ENCODE measurements around the gene SLC2A4RG. TPM values are rescaled to one million over a fixed set of nuclear protein-coding genes. Genes with fewer than 3 reads are reported as not detected.
A peak's percentile ranks its signal among the peaks of the same experiment; 100 is the strongest.

SLC2A4RG gene
- total RNA-seq, 2 donors from 2014 or later, result 43.5 to 47.0 TPM

DNA sequence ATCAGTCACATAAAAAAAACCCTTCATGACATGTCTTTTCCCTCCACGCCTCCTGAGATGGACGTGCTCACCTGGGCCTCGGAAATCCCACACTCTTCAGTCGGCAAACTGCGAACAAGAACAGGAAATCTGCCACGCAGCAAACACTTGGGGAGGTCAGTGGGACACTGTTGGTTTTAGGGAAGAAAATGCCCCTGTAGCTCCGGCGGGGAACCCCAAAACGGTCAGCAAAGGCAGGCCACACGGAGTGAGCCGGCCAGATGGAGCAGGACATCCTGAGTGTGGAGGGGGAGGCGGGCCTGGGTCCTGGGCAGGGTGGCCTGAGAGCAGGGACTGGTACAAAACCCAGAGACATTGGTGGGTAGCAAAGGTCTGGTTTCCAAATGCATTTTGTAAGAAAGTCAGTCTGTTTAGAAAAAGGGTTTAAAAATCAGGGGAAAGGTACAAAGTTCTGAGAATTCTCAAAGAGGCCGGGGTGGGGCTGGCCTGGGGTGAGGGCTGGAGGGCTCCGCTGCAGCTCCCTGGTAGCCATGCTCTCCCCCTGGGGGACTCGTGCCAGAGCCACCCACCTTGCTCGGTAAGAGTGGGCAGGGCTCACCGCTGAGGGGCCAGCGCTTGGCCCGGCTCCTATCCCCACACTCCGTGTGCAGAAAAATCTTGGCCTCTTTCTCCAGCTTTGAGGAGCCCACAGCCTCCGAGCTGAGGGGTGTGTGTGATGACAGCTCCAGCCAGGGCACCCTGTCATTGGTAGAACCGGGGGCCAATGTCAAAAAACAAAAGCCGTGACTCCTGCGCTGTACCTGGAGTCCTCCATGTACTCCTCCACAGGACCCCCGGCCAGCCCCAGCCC is 5.2 kb downstream of the SLC2A4RG start:
- no peaks in the 10 kb centered on the region for H3K9me3 Mint-ChIP-seq
- H3K4me1 Mint-ChIP-seq (ENCODE audit: low read depth), result no peaks in the 10 kb centered on the region
- no peak overlapping the region for H3K27ac Mint-ChIP-seq
- H3K4me3 Mint-ChIP-seq, result no peak overlapping the region
- H3K27me3 Mint-ChIP-seq (ENCODE audit: low read depth), result no peaks in the 10 kb centered on the region
- no peaks in the 10 kb centered on the region for H3K36me3 Mint-ChIP-seq (ENCODE audit: insufficient read depth in 2 of 2)
- DNase-seq (no peak), ATAC-seq (replicated peaks in 1 of 2) (no peak)

- Mint-ChIP-seq H3K9me3 (no peaks in the 10 kb centered on the region), H3K4me3 (no peak overlapping the region), H3K36me3 (ENCODE audit: insufficient read depth in 2 of 2) (no peaks in the 10 kb centered on the region), H3K27me3 (ENCODE audit: low read depth) (no peaks in the 10 kb centered on the region), H3K4me1 (ENCODE audit: low read depth) (no peaks in the 10 kb centered on the region), H3K27ac (no peak overlapping the region)
- DNase-seq, result no peak
- no peak for ATAC-seq (replicated peaks in 1 of 2)
These were observed 5.8 kb downstream of the SLC2A4RG start for GRCh38 chr20:63745424-63745805.

DNA sequence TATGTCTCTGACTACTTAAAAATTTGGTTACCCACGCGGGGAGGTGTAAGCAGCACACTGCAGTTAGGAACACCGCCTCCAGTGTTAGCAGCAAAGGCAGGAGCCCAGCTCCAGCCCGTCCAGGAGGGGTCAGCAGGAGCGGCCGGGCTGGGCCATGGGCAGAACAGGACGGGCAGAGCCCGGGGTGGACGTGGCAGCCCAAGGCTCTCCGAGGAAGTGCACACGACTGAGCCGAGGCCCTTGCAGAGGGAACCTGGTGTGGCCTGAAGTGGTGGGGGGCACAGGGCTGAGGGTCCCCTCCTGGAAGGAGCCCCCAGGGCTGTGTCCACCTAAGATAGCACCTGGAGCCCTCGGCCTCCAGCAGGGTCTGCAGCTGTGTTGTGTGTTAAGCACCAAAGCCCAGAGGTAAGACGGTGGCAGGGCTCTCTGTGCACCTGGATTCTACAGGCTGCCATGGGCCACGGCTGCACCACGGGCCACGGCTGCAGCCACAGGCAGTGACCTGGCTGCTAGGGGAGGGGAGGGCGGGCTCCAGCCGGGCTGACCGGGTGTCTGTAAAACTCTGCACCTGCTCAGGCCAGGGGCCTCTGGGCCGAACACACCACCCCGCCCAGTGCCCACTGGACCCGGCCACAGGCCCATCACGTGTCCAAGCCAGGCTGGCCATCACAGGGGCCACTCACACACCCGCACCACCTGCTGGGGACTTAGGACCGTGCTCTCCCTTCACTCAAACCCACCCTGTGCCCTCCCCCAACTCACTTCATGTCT is 6.6 kb downstream of the SLC2A4RG start:
- Mint-ChIP-seq H3K4me1 (ENCODE audit: low read depth) (peaks cover 7% of the 10 kb centered on the region), H3K27me3 (ENCODE audit: low read depth) (no peaks in the 10 kb centered on the region), H3K27ac (no peak overlapping the region), H3K36me3 (ENCODE audit: insufficient read depth in 2 of 2) (no peaks in the 10 kb centered on the region), H3K4me3 (no peak overlapping the region), H3K9me3 (no peaks in the 10 kb centered on the region)
- ATAC-seq (replicated peaks in 1 of 2) (no peak), DNase-seq (no peak)

GRCh38 chr20:63746751-63747315 is 7.3 kb downstream of the SLC2A4RG start:
- H3K36me3 Mint-ChIP-seq (ENCODE audit: insufficient read depth in 2 of 2), result no peaks in the 10 kb centered on the region
- DNase-seq (no peak), ATAC-seq (replicated peaks in 1 of 2) (no peak)
- H3K4me1 Mint-ChIP-seq (ENCODE audit: low read depth), result peaks cover 10% of the 10 kb centered on the region
- no peaks in the 10 kb centered on the region for H3K9me3 Mint-ChIP-seq
- no peak overlapping the region for H3K27ac Mint-ChIP-seq
- H3K27me3 Mint-ChIP-seq (ENCODE audit: low read depth), result no peaks in the 10 kb centered on the region
- no peak overlapping the region for H3K4me3 Mint-ChIP-seq

- Mint-ChIP-seq H3K36me3 (ENCODE audit: insufficient read depth in 2 of 2) (no peaks in the 10 kb centered on the region), H3K27me3 (ENCODE audit: low read depth) (no peaks in the 10 kb centered on the region), H3K4me3 (no peak overlapping the region), H3K9me3 (no peaks in the 10 kb centered on the region), H3K4me1 (ENCODE audit: low read depth) (peaks cover 10% of the 10 kb centered on the region), H3K27ac (no peak overlapping the region)
- ATAC-seq (replicated peaks in 1 of 2), result no peak
- no peak for DNase-seq
These were observed 8.1 kb downstream of the SLC2A4RG start for GRCh38 chr20:63747622-63748069.

- H3K4me3 Mint-ChIP-seq, result no peak overlapping the region
- H3K27ac Mint-ChIP-seq, result no peak overlapping the region
- peaks cover 10% of the 10 kb centered on the region for H3K4me1 Mint-ChIP-seq (ENCODE audit: low read depth)
- DNase-seq, result no peak
- H3K27me3 Mint-ChIP-seq (ENCODE audit: low read depth), result no peaks in the 10 kb centered on the region
- no peaks in the 10 kb centered on the region for H3K36me3 Mint-ChIP-seq (ENCODE audit: insufficient read depth in 2 of 2)
- no peaks in the 10 kb centered on the region for H3K9me3 Mint-ChIP-seq
- ATAC-seq (replicated peaks in 1 of 2), result no peak
These were observed 8.7 kb downstream of the SLC2A4RG start for GRCh38 chr20:63748070-63748933.

DNA sequence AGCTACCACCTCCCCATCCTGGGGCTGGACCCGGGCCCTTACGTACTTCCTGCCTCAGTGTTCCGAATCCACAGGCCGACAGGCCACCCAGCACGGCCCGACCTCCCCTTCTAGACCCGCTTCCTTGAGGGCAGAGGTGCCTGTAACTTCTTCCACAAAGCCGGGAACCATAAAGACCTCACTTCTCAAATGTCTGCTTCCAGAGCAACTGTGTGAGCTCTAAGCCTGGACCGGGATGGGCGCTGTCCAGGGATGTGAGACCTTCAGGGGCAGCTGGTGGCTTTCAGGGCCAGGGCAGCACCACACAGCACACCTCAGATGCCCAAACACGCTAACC is 9.3 kb downstream of the SLC2A4RG start:
- no peak overlapping the region for H3K4me3 Mint-ChIP-seq
- DNase-seq (no peak), ATAC-seq (replicated peaks in 1 of 2) (no peak)
- no peaks in the 10 kb centered on the region for H3K9me3 Mint-ChIP-seq
- no peaks in the 10 kb centered on the region for H3K36me3 Mint-ChIP-seq (ENCODE audit: insufficient read depth in 2 of 2)
- H3K27ac Mint-ChIP-seq, result no peak overlapping the region
- H3K27me3 Mint-ChIP-seq (ENCODE audit: low read depth), result no peaks in the 10 kb centered on the region
- H3K4me1 Mint-ChIP-seq (ENCODE audit: low read depth), result peaks cover 10% of the 10 kb centered on the region

GRCh38 chr20:63749597-63750508 is 10.3 kb downstream of the SLC2A4RG start:
- H3K4me3 Mint-ChIP-seq, result peak overlapping the region in 1 of 2 donors; percentile 29

GRCh38 chr20:63750807-63751470 is 11.4 kb downstream of the SLC2A4RG start:
- Mint-ChIP-seq H3K4me3 (peak overlapping the region; percentile 71 to 72), H3K4me1 (ENCODE audit: low read depth) (peaks cover 10% of the 10 kb centered on the region), H3K9me3 (no peaks in the 10 kb centered on the region), H3K27me3 (ENCODE audit: low read depth) (no peaks in the 10 kb centered on the region), H3K36me3 (ENCODE audit: insufficient read depth in 2 of 2) (no peaks in the 10 kb centered on the region), H3K27ac (peak overlapping the region; percentile 58)
- ATAC-seq (replicated peaks in 1 of 2) (peak; percentile 79 to 82), DNase-seq (peak; percentile 60 to 66)

More at GRCh38 chr20:63749597-63750508, 10.3 kb downstream of the SLC2A4RG start:
- H3K4me1 Mint-ChIP-seq (ENCODE audit: low read depth), result peaks cover 10% of the 10 kb centered on the region
- no peak for ATAC-seq (replicated peaks in 1 of 2)
- H3K27ac Mint-ChIP-seq, result peak overlapping the region; percentile 28
- H3K27me3 Mint-ChIP-seq (ENCODE audit: low read depth), result no peaks in the 10 kb centered on the region
- DNase-seq, result no peak
- no peaks in the 10 kb centered on the region for H3K36me3 Mint-ChIP-seq (ENCODE audit: insufficient read depth in 2 of 2)
- H3K9me3 Mint-ChIP-seq, result no peaks in the 10 kb centered on the region

DNA sequence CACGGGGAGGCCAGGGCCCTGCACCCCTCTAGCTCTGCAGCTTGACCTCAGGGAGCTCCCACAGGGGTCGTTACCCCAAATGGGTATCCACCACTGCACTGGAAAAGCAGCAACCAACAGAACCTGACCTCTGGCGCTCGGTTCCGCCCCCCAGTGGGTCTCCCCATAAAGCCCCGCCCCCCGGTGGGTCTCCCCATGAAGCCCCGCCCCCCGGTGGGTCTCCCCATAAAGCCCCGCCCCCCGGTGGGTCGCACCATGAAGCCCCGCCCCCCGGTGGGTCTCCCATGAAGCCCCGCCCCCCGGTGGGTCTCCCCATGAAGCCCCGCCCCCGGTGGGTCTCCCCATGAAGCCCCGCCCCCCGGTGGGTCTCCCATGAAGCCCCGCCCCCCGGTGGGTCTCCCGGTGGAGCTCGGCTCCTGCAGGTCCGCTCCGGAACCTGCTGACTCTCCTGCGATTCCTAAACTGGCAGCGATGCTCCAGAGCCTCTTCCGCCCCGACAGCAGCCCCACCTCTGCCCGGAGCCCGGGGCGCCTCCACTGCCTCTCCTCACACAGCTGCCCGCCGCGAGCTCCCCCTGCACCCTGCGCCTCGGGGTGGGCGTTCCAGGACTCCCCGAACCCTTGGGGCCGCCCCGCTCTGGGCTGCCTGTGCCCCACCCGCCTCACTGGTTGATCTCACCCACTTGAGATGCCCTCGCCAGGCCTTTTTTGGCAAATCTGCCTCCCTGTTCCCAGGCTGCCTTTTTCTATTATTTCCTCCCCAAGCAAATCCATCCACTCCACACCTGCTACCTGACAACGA is 12.1 kb downstream of the SLC2A4RG start:
- no peak overlapping the region for H3K27ac Mint-ChIP-seq
- H3K27me3 Mint-ChIP-seq (ENCODE audit: low read depth), result no peaks in the 10 kb centered on the region
- no peaks in the 10 kb centered on the region for H3K9me3 Mint-ChIP-seq
- H3K36me3 Mint-ChIP-seq (ENCODE audit: insufficient read depth in 2 of 2), result no peaks in the 10 kb centered on the region
- peak in 1 of 2 donors; percentile 25 for DNase-seq
- peak overlapping the region; percentile 71 to 72 for H3K4me3 Mint-ChIP-seq
- ATAC-seq (replicated peaks in 1 of 2), result peak in 1 of 2 donors; percentile 26
- peaks cover 15% of the 10 kb centered on the region for H3K4me1 Mint-ChIP-seq (ENCODE audit: low read depth)
